ENCODE results near the gene VAV3. TPM values are rescaled to one million over a fixed set of nuclear protein-coding genes. Genes with fewer than 3 reads are reported as not detected.
"Not testable (repeated sequence)": the region's sequence is repeated elsewhere in the genome, so short reads cannot be mapped to it uniquely, and the experiment has no call there.

Gene VAV3
- polyA plus RNA-seq, 1 of the 3 experiments (the other 2 are of a cell fraction) = not detected

- H3K36me3 ChIP-seq (replicated peaks in 1 of 2; ENCODE audit: control insufficient read depth in 1 of 2, insufficient read depth in 2 of 2, low read length in 1 of 2) = no peaks in the 10 kb centered on the region
- no peak overlapping the region for H3K27ac ChIP-seq (ENCODE audit: low read depth in 2 of 2, low read length in 1 of 2)
- POLR2A ChIA-PET = interaction anchor here (0.6 to 1.3 kb wide), 2 partner anchors 24 to 38 kb away, joined by 3 to 4 read pairs; no protein-coding TSS in a partner anchor
- CTCF ChIA-PET = interaction anchor here (1.4 kb wide), 1 partner anchor 118 kb away, joined by 7 read pairs; no protein-coding TSS in a partner anchor
- no peaks in the 10 kb centered on the region for H3K4me1 ChIP-seq (ENCODE audit: control insufficient read depth in 1 of 2, insufficient read depth in 2 of 2, low read depth in 1 of 2, low read length in 1 of 2)
- H3K4me2 ChIP-seq = no peak overlapping the region
- no peak for DNase-seq
- WGBS (ENCODE audit: low lambda C conversion rate) = 58% methylated on average over 1 of the region's 1 CpG
- no peak overlapping the region for H3K4me3 ChIP-seq (ENCODE audit: low read depth in 2 of 2, low read length in 1 of 2)
- H3F3A ChIP-seq (replicated peaks; ENCODE audit: insufficient read depth) = no peaks in the 10 kb centered on the region
- no peak overlapping the region for H2AFZ ChIP-seq (ENCODE audit: low read depth)
- no peaks in the 10 kb centered on the region for H3K9me3 ChIP-seq
- no peaks in the 10 kb centered on the region for H3K9me2 ChIP-seq
- TF ChIP-seq TEAD4 (IDR thresholded peaks at IDR 0.05; ENCODE audit: borderline replicate concordance, insufficient read depth) (no peak), RCOR1 (IDR thresholded peaks at IDR 0.05; ENCODE audit: low read length) (no peak), CTCF (IDR thresholded peaks at IDR 0.05) (no peak), NFIC (IDR thresholded peaks at IDR 0.05; ENCODE audit: borderline replicate concordance) (no peak), CHD2 (IDR thresholded peaks at IDR 0.05; ENCODE audit: low read length, partially characterized antibody) (no peak), GABPA (IDR thresholded peaks at IDR 0.05; ENCODE audit: low read depth) (no peak), MXI1 (IDR thresholded peaks at IDR 0.05; ENCODE audit: low read depth, low read length) (no peak), REST (IDR thresholded peaks at IDR 0.05; ENCODE audit: low read depth, low read length) (no peak), NRF1 (IDR thresholded peaks at IDR 0.05; ENCODE audit: low read depth, low read length) (no peak), USF2 (IDR thresholded peaks at IDR 0.05; ENCODE audit: borderline replicate concordance, low read depth, low read length) (no peak), POLR2AphosphoS5 (IDR thresholded peaks at IDR 0.05; ENCODE audit: low read depth, low read length) (no peak), ELF1 (IDR thresholded peaks at IDR 0.05) (no peak), FOXM1 (IDR thresholded peaks at IDR 0.05; ENCODE audit: low read depth) (no peak)
- no peak overlapping the region for H3K9ac ChIP-seq
- H3K27me3 ChIP-seq (ENCODE audit: insufficient read depth) = no peaks in the 10 kb centered on the region
- no peaks in the 10 kb centered on the region for H4K20me1 ChIP-seq (ENCODE audit: insufficient read depth)
- H3K79me2 ChIP-seq (ENCODE audit: insufficient read depth) = no peaks in the 10 kb centered on the region
These were observed 42.1 kb upstream of the VAV3 start for GRCh38 chr1:108007070-108007469.

GRCh38 chr1:108004919-108005318, 39.9 kb upstream of the VAV3 start:
- H3K9me2 ChIP-seq; H3K4me3 ChIP-seq (ENCODE audit: low read depth in 2 of 2, low read length in 1 of 2); H3K9ac ChIP-seq; H3K79me2 ChIP-seq (ENCODE audit: insufficient read depth); H3K9me3 ChIP-seq; H3K27me3 ChIP-seq (ENCODE audit: insufficient read depth); H3K36me3 ChIP-seq (replicated peaks in 1 of 2; ENCODE audit: control insufficient read depth in 1 of 2, insufficient read depth in 2 of 2, low read length in 1 of 2); H3K27ac ChIP-seq (ENCODE audit: low read depth in 2 of 2, low read length in 1 of 2); H3K4me2 ChIP-seq; CTCF ChIA-PET; H4K20me1 ChIP-seq (ENCODE audit: insufficient read depth); H2AFZ ChIP-seq (ENCODE audit: low read depth); H3F3A ChIP-seq (replicated peaks; ENCODE audit: insufficient read depth); POLR2A ChIA-PET; DNase-seq: not testable (repeated sequence)
- peaks cover 0 to 15% of the 10 kb centered on the region in 2 experiments; a peak in 3 of 4 replicates for H3K4me1 ChIP-seq (ENCODE audit: control insufficient read depth in 1 of 2, insufficient read depth in 2 of 2, low read depth in 1 of 2, low read length in 1 of 2)
- WGBS (ENCODE audit: low lambda C conversion rate) = 51% methylated on average over 3 of the region's 3 CpGs
